Neural cell (in vitro differentiated cells): ENCODE results near the gene ARHGEF39.

ENCODE experiments used
- CTCF ChIP-seq: fragments of 450-650 bp; IDR thresholded peaks from 2 replicates; pipeline ENCODE4 v1.5.1; 2014; ENCODE audit warnings: antibody characterized with exemption, mild to moderate bottlenecking, moderate library complexity; ENCODE audit not compliant: poor library complexity, severe bottlenecking
- EZH2 ChIP-seq: fragments of 200-600, 300-800 bp; shearing (Covaris generic), sonication (generic); IDR thresholded peaks from 2 replicates; pipeline ENCODE4 v1.6.1; 2014; ENCODE audit warnings: antibody characterized with exemption, low read length, borderline replicate concordance, mild to moderate bottlenecking; ENCODE audit not compliant: insufficient read depth, poor library complexity, severe bottlenecking
- SMC3 ChIP-seq: fragments of 450-650 bp; conservative IDR thresholded peaks from 2 replicates; pipeline ENCODE4 v1.6.1; 2014; ENCODE audit warnings: antibody characterized with exemption, mild to moderate bottlenecking, moderate library complexity; ENCODE audit not compliant: poor library complexity

- TF ChIP-seq EZH2 (no peak), CTCF (no peak), SMC3 (no peak)
Measured at GRCh38 chr9:35659340-35659739, 5.7 kb downstream of the ARHGEF39 start.
